ENCODE measurements around the gene N4BP2.
A peak's percentile ranks its signal among the peaks of the same experiment; 100 is the strongest.
"Not testable (repeated sequence)": the region's sequence is repeated elsewhere in the genome, so short reads cannot be mapped to it uniquely, and the experiment has no call there.

The N4BP2 gene

GRCh38 chr4:40099010-40099409 lies 42.4 kb downstream of the N4BP2 start:
- H3K27ac Mint-ChIP-seq, result no peak overlapping the region
- H3K4me1 Mint-ChIP-seq, result no peaks in the 10 kb centered on the region
- TF ChIP-seq CTCF (IDR thresholded peaks at IDR 0.05), result no peak
- no peaks in the 10 kb centered on the region for H3K27me3 Mint-ChIP-seq (ENCODE audit: low read depth, poor library complexity)
- no peak overlapping the region for H3K4me3 Mint-ChIP-seq
- peaks cover 7% of the 10 kb centered on the region for H3K9me3 Mint-ChIP-seq
- no peak for DNase-seq
- H3K36me3 Mint-ChIP-seq (ENCODE audit: low read depth), result peaks cover 40% of the 10 kb centered on the region

GRCh38 chr4:40107150-40107549 lies 50.5 kb downstream of the N4BP2 start:
- H3K27me3 Mint-ChIP-seq (ENCODE audit: low read depth, poor library complexity); H3K4me3 Mint-ChIP-seq; H3K9me3 Mint-ChIP-seq: not testable (repeated sequence)

GRCh38 chr4:40112027-40112792 lies 55.6 kb downstream of the N4BP2 start:
- no peaks in the 10 kb centered on the region for H3K4me1 Mint-ChIP-seq
- no peaks in the 10 kb centered on the region for H3K9me3 Mint-ChIP-seq
- H3K36me3 Mint-ChIP-seq (ENCODE audit: low read depth), result peaks cover 75% of the 10 kb centered on the region
- H3K4me3 Mint-ChIP-seq, result no peak overlapping the region
- no peak for TF ChIP-seq CTCF (IDR thresholded peaks at IDR 0.05)
- DNase-seq, result no peak
- peak overlapping the region; percentile 7 for H3K27ac Mint-ChIP-seq
- H3K27me3 Mint-ChIP-seq (ENCODE audit: low read depth, poor library complexity), result no peaks in the 10 kb centered on the region

More at GRCh38 chr4:40107150-40107549, 50.5 kb downstream of the N4BP2 start:
- not testable (repeated sequence) for H3K4me1 Mint-ChIP-seq, H3K27ac Mint-ChIP-seq, DNase-seq
- H3K36me3 Mint-ChIP-seq (ENCODE audit: low read depth), result peaks cover 82% of the 10 kb centered on the region

GRCh38 chr4:40114206-40114605 lies 57.6 kb downstream of the N4BP2 start:
- no peak for TF ChIP-seq CTCF (IDR thresholded peaks at IDR 0.05)
- Mint-ChIP-seq H3K4me3 (no peak overlapping the region), H3K27ac (no peak overlapping the region), H3K9me3 (no peaks in the 10 kb centered on the region), H3K27me3 (ENCODE audit: low read depth, poor library complexity) (no peaks in the 10 kb centered on the region), H3K36me3 (ENCODE audit: low read depth) (peaks cover 82% of the 10 kb centered on the region), H3K4me1 (no peaks in the 10 kb centered on the region)
- DNase-seq, result no peak

- Mint-ChIP-seq H3K4me1 (no peaks in the 10 kb centered on the region), H3K4me3 (no peak overlapping the region), H3K36me3 (ENCODE audit: low read depth) (peaks cover 65% of the 10 kb centered on the region), H3K9me3 (no peaks in the 10 kb centered on the region), H3K27me3 (ENCODE audit: low read depth, poor library complexity) (no peaks in the 10 kb centered on the region), H3K27ac (no peak overlapping the region)
- DNase-seq, result no peak
- no peak for TF ChIP-seq CTCF (IDR thresholded peaks at IDR 0.05)
Observed at GRCh38 chr4:40118861-40119260, 62.2 kb downstream of the N4BP2 start.

GRCh38 chr4:40119344-40119743 lies 62.7 kb downstream of the N4BP2 start:
- DNase-seq, result no peak
- Mint-ChIP-seq H3K4me3 (no peak overlapping the region), H3K36me3 (ENCODE audit: low read depth) (peaks cover 61% of the 10 kb centered on the region), H3K9me3 (no peaks in the 10 kb centered on the region), H3K27ac (no peak overlapping the region), H3K27me3 (ENCODE audit: low read depth, poor library complexity) (no peaks in the 10 kb centered on the region), H3K4me1 (no peaks in the 10 kb centered on the region)
- TF ChIP-seq CTCF (IDR thresholded peaks at IDR 0.05), result no peak
